IPS-18c (cell line): Measurements from ENCODE around the gene CA4.
"Not testable (repeated sequence)": the region's sequence is repeated elsewhere in the genome, so short reads cannot be mapped to it uniquely, and the experiment has no call there.

Source experiments
- H3K4me3 ChIP-seq: 2 replicates; pipeline ENCODE4 v1.7.0; 2013; ENCODE audit warnings: low read depth, mild to moderate bottlenecking, low read length, moderate library complexity; ENCODE audit not compliant: insufficient read depth
- H3K9me3 ChIP-seq: one replicate; pipeline ENCODE4 v1.6.1; 2013; ENCODE audit warnings: mild to moderate bottlenecking, low read length, moderate library complexity; ENCODE audit not compliant: control insufficient read depth, insufficient read depth

The CA4 gene

DNA sequence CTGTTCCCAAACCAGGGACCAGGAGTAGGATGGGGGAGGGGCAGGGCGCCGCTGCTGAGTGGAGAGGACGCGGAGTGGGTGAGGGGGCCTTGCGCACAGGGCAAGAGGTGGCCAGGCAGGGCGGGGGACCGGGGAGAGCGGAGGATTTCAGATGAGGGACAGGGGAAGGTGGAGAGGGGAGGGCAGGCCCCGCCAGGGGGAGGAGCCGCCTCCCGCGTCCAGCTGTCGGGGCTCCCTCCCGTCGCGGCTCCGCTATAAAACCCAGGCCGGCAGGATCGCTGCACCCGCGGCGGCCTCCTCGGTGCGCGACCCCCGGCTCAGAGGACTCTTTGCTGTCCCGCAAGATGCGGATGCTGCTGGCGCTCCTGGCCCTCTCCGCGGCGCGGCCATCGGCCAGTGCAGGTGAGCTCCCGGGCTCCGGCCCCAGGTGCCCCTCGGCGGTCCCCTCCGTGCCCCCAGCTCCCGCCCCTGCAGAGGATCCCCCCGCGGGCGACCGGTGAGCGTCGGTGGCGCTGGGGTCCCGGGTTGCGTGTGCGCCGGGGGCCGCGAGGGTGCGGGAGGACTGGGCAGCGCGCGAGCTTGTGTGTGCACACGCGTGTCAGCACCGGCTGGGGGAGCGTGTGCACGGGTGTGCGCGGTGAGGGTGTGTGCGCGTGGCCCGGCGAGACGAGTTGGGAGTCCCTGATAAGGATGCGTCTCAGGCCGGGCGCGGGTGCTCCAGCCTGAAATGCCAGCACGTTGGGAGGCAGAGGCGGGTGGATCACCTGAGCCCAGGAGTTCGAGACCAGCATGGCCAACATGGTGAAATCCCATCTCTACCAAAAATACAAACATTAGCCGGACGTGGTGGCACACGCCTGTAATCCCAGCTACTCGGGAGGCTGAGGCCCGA is at the start of gene CA4:
Gene CA4, plus strand, starts transcription at position 283 of the 892 bp plus-strand sequence. Its CDS starts 62 bp downstream, at position 345.
- H3K4me3 ChIP-seq: peak within 1 kb of the TSS; percentile 50
- peaks cover 2% of the 10 kb centered on the region for H3K9me3 ChIP-seq

DNA sequence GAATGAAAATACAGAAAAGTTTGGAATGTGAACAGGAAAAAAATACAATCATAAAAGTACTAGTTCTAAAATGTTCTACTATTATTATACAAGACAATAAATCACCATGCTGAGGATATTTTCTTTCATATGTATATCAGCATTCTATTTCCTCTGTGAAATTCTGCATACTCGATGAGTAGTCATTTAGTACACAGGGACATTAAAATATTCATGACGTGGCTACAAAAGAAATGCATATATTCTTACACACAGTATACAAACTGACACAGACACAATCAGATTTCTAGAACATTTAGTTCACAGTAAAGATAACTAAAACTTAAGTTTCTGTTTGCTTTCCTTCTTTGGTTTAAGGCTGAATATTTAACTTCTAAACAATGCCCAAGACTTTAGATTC is 49.2 kb upstream of the CA4 start:
- H3K4me3 ChIP-seq, H3K9me3 ChIP-seq: not testable (repeated sequence)

DNA sequence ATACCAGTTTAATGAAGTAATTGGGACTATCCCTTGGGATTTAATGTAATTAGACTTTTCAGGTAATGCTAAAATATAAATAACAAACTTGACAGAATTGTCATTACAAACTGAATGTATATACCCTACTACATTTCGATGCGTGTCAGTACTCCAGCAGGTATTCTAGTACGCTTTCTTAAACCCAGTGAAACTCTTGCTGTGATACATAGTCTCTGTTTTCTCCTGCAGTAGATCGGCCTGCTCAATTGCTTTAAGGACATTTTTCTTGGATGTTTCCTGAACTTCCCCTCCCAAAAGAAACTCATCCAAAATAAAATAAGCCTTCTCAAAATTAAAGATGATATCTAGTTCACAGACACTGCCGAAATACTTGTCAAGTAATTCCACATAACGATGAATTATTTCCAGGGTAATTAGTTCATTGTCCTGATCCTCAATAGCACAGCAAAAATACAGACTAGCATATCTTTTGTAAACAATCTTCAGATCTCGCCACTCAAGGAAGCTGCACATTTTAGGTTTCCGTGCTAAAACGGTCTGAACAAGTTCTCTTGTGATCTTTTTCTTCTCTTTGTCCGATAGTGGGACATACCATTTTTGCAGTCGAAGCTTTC is 47.6 kb upstream of the CA4 start:
- H3K4me3 ChIP-seq, H3K9me3 ChIP-seq: not testable (repeated sequence)

DNA sequence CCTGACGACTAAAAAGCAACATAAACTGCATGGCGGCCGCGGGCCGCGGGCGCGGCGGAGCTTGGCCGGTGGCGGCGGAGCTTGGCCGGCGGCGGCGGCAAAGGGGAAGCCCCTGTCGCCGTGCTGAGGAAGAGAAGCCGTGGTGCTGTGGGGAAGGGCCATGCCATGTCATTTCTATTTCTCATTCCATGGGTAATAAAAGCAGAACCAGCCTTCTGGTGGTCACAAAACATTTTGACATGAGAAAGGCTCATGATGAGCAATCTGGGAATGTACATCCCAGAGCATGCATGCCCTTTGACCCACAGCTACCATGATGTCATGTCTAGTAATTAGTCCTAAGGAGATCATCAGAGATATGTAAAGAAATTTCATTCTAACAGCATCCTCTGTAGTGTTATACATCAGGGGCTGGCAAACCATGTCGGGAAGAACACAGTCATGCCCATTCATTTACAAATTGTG is 47.1 kb upstream of the CA4 start:
- Histone ChIP-seq H3K4me3 (no peak overlapping the region), H3K9me3 (no peaks in the 10 kb centered on the region)

DNA sequence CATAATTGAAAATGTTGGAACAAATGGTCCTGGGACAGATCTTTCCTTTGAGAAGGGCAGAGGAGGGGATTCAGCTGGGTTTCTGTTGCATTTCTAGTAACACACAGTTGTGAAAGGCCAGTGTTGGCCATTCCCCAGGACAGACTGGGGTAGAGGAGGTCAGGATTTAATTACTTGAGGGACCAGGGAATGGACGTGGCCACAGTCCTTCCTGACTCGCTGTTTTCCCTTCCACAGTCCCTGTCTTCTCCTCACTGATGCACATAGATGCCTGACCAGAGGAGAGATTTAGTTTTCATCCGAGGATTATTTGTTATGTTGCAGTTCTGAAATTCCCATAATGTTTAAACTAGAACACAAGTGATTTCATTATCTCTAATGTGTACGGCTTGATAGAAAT is 45.8 kb upstream of the CA4 start:
- H3K9me3 ChIP-seq: no peaks in the 10 kb centered on the region

DNA sequence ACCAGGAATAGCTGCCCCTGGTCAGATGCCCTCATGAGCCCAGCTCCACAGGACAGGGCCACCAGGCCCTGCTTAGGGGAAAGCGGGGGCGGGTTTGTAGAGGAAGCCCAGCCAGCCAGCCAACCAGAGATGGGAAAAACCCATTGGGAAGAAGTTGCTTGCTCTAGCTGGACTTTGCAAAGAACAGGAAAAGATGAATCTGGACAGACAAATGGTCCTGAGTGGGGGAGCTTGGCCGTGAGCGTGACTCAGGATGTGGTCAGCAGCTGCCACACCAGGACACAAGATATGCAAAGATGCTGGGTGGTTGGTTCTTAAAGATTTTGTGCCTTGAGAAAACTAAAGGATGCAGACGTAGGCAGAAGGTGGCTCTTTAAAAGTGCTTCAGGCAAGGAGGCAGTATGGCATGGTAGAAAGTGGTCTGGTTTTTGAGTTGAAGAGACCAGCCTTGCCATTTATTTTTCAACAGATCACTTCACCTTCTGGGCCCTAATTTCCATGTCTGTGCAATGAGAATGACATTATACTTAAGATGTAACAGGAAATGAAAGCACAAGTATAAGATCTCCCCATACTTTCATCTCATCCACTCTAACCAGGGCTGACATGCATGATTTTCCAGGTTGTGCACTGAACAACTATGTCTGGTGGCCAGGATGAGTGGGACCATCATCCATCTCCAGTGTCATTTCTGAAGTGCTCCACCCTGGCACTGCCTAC is 43.3 kb upstream of the CA4 start:
- Histone ChIP-seq H3K9me3 (no peaks in the 10 kb centered on the region), H3K4me3 (no peak overlapping the region)

More for the DNA sequence above, 45.8 kb upstream of the CA4 start:
- H3K4me3 ChIP-seq: no peak overlapping the region

DNA sequence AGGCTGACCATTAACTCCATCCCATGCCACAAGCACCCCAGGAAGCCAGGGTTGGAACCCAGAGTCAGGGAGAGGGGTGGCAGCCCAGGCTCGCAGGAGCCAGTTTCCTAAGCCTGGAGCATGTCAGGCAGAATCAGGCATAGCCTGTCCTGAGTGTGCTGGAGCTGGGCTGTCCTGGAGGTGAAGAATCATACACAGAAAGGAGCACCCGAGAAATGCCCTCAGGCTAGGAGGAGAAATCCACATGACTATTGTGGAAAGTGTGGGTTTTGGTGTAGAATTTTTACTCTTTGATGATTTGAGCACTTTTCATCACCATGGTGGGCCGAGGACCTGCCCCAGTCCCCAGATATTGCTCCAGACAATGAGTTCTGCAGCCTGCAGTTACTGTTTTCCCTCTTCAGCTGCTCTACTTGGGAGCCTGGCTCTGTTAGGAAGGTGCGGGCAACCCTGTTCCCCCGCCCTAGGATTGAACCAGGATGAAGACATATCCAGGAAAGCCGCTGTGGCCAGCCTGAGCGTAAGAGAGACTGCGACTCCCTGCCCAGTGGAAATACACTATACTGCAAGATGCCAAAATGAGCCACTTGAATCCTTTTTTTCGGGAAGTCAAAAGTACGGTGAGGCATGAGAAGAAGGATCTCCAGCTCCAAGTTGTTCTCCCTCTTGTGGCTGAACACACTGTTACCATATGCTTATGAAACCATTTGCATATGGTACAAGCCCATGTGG is 42.1 kb upstream of the CA4 start:
- Histone ChIP-seq H3K9me3 (no peaks in the 10 kb centered on the region), H3K4me3 (no peak overlapping the region)

DNA sequence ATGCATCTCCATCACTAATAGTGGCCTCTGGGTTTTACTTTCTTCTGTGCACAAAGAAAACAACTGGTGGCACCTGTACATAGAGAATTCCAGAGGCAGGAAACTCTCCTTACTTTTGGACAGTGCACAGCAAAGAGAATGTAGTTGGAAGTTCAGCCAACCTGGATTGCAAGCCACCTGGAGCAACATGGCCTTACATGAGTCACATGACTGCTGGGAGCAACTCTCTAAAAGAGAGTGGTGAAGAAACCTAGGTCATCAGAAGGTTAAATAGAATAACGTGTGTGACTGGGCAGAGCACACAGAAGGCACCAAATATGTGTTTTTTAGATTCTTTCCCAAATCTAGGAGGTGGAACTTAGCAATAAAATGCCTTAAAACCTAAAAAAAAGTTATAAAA is 41.5 kb upstream of the CA4 start:
- not testable (repeated sequence) for H3K9me3 ChIP-seq, H3K4me3 ChIP-seq

DNA sequence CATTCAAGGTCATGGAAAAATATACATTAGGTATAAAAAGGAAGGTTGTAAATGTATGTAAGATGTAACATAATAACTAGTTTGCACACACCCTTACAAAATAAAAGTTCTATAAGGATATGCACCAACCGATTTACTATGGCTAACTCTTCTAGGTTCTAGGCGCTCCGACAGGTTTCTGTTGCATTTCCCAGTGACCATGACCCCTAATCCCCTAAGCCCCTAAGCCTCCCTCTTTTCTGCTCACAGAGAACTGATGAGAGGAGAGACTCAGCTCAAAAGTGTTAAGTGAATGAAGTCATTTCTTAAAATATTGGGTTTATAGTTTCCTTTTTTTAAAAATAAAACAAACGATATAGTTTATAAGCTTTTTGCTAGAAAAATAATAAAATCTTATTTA is 41.1 kb upstream of the CA4 start:
- Histone ChIP-seq H3K9me3 (no peaks in the 10 kb centered on the region), H3K4me3 (no peak overlapping the region)

DNA sequence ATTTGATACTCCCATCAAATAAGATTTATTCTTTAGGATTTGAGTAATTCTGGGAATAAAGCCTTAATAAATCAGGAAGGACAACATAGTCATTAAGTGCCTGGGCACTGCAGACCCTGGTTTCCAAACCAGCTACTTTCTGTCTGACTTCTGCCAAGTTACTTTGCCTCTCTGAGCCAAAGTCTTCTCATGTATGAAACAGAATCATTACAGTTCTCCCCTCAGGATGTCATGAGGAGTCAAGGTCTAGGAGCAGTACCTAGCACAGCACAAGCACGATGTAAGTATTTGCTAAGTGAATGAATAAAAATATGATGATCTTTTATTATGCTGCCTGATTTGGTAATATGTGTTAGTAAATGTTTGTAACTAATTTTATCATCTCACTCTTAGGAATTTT is 40.6 kb upstream of the CA4 start:
- no peak overlapping the region for H3K4me3 ChIP-seq
- H3K9me3 ChIP-seq: no peaks in the 10 kb centered on the region

DNA sequence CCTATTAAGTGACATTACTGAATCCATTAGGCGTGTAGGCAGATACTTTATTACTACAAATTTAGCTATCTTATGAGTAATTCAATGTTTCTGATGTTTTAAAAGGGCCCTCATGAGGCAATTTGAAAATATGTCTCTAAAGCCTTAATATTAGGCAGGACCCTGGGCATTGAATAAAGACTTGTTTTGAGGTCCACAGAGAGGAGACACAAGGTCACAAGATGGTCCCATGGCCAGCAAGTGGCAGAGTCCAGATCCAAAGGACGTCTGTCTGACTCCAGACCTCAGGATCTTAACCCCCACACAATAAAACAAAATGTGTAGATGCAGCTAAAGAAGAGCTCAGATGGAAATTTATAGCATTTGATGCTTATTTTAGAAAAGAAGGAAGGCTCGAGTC is 39.2 kb upstream of the CA4 start:
- Histone ChIP-seq H3K9me3 (no peaks in the 10 kb centered on the region), H3K4me3 (no peak overlapping the region)

DNA sequence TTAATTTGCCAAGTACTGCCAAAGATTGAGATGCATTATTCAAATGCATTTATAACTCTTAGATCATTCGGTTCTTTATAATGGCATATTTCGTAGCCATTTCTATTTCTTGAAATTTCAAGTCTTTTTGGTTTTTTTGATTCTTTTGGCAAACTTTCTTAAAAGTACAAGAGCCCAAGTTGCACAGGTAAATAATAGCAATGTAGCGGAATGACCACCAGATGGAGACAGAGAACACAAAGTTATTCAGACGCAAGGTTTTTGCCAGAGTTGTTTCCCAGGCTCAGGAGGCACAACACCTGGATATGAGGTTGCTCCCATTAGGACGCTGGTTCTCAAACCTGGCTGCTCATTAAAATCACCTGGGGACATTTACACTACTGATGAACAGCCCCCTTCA is 38.1 kb upstream of the CA4 start:
- not testable (repeated sequence) for H3K9me3 ChIP-seq, H3K4me3 ChIP-seq

DNA sequence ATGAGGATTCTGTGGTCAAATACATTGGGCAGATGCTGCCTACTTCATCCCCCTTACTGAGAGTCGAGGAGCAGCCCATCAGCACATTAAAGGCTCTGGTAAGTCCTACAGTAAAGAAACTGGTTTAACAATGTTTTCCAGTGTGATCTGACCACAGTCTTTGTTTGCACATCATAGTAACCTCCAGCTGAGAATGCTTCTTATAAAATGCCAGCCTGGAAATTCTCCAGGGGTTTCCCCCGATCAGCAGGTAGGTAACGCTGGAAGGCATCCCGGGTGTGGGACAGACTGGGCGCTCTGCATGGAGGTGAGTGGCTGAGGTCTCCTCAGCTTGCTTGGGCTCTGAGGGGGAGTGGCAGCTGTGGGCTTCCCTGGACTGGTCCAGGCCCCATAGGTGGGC is 34.4 kb upstream of the CA4 start:
- not testable (repeated sequence) for H3K4me3 ChIP-seq, H3K9me3 ChIP-seq

DNA sequence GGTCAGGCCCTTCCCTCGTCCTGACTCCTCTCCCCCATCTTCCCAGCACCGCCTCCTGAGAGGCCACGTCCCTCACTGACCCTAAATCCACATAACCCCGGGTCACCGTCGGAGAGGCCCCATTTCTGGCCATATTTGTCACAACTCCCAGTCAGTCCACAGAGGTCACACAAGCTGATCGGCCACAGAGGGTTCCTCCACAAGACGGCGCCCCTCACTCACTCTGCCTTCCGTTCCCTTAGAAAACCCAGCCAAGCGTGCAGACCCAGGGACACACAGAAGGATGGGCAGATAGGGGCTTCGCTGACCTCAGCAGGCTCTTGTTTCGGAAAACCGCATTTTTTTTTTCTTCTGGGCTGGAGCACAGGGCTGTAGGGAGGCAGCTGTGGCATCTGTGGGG is 33.6 kb upstream of the CA4 start:
- not testable (repeated sequence) for H3K9me3 ChIP-seq, H3K4me3 ChIP-seq

DNA sequence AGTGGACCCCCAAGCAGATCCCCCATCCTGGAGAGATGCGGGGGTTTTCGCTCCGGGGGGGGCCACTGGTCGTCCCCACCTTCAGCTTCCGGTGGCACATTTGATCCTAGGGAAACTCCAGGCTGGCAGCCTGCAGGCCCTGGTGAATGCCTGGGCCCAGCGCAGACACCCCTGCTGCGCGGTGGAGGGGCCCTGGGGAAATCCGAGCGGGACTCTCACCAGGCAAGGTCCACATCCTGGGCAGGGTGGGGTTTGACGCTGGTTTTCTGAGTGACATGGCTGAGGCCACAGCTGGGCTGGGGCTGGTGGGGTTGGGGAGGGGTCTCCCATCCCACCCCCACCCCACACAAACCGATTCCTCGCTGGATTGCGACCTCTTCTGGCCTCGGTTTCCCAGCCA is 30.6 kb upstream of the CA4 start:
- not testable (repeated sequence) for H3K4me3 ChIP-seq, H3K9me3 ChIP-seq

DNA sequence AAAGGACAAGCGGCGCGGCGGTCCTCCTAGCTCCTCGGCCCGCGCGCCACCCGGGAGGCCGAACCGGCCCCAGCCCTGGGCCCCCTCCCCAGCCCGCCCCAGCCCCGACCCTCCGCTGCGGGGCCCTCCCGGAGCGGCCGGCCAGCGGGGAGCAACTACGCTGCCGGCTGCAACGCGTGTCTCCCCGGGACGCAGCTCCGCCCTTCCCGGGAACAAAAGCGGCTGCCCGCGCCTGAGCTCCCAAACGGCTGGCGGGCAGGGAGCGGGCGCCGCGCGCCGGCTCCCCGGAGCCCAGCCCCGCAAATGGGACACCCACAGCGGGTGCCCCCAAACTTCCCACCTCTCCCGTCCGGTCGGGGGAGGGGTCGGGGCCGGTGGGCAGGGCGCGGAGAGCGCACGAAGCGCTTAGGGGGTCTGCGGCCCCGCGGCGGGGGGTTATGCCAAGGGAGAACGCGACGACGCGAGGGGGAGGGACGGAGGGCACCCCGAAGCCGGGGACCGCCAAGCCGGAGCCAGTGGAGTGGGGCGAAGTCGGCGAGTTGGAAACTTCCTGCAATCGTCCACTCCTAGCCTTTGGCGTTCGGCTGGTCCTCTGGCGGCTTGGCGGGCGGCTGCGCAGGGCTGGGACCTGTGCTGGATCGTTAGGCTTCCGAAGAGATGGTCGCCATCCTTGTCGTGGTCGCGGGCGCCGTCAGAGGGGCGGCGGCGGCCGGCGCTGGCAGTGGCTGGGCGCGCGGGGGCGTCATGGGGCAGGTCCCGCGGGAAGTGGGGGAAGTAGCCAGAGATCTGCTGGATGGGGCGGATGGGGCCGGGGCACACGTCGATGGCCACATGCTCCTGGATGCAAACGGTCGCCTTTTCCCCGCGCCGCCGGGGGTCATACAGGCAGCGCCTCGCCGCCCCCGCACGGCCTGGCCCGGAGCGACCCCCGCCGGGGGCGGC is 29.7 kb upstream of the CA4 start:
- not testable (repeated sequence) for H3K9me3 ChIP-seq, H3K4me3 ChIP-seq
